SU-DHL-6 (cell line): ENCODE measurements around the gene ZNF552.
"Not testable (repeated sequence)": the region's sequence is repeated elsewhere in the genome, so short reads cannot be mapped to it uniquely, and the experiment has no call there.

Source experiments
- EZH2phosphoT487 ChIP-seq: fragments of 200-600 bp; sonication (generic), shearing (Covaris generic); conservative IDR thresholded peaks from 2 replicates; pipeline ENCODE4 v1.6.1; 2018; ENCODE audit warnings: mild to moderate bottlenecking, antibody characterized with exemption, low read length, moderate library complexity, mixed read lengths
- TF ChIP-seq, protein P1 (sequence below): fragments of 200-600 bp; sonication (generic); IDR thresholded peaks from one replicate; pipeline ENCODE4 v1.5.1; 2017; ENCODE audit warnings: antibody characterized with exemption, mild to moderate bottlenecking, low read length, moderate library complexity; ENCODE audit not compliant: insufficient read depth, poor library complexity, severe bottlenecking

DNA sequence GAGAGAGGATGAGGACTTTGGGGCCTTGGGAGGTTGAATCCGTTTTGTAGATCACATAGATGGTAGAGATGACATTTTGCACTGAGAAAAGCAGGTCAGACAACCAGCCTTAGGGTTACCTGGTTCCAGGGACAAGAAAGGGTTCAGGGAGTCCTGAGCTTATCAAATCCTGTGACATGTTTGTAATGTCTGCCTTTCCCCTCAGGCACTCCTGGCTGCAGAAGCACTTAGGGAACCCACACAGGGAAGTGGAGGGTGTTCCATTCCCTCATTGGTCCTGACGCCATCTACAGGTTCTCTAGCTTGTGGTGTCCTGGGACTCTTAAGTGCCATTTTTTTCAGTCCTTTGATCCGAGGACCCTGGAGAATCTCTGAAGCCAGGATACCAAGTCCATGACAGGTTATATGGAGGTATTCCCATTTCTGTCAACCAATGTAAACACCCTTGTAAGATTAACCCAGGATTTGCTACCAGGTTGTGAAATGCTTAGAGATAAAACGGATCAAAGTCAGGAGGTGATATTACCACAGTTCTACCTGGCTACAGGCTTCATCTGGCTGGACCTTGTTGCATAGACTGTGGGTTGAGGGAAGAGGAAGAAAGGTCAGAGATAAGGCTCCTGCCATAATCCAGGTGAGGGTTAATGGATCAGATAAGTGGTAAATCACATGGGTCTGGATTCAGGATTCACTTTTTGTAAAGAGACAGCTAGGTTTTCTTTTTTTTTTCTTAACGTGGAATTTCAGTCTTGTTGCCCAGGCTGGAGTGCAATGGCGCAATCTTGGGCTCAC, 37.3 kb upstream of the ZNF552 start:
- TF ChIP-seq, protein P1, sequence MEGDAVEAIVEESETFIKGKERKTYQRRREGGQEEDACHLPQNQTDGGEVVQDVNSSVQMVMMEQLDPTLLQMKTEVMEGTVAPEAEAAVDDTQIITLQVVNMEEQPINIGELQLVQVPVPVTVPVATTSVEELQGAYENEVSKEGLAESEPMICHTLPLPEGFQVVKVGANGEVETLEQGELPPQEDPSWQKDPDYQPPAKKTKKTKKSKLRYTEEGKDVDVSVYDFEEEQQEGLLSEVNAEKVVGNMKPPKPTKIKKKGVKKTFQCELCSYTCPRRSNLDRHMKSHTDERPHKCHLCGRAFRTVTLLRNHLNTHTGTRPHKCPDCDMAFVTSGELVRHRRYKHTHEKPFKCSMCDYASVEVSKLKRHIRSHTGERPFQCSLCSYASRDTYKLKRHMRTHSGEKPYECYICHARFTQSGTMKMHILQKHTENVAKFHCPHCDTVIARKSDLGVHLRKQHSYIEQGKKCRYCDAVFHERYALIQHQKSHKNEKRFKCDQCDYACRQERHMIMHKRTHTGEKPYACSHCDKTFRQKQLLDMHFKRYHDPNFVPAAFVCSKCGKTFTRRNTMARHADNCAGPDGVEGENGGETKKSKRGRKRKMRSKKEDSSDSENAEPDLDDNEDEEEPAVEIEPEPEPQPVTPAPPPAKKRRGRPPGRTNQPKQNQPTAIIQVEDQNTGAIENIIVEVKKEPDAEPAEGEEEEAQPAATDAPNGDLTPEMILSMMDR, result not testable (repeated sequence)
- not testable (repeated sequence) for TF ChIP-seq EZH2phosphoT487
